Measurements from ENCODE around the gene RGL1.
"Not testable (repeated sequence)": the region's sequence is repeated elsewhere in the genome, so short reads cannot be mapped to it uniquely, and the experiment has no call there.

GRCh38 chr1:183762856-183763255 is 42.1 kb upstream of the RGL1 start:
- TF ChIP-seq, protein P1, sequence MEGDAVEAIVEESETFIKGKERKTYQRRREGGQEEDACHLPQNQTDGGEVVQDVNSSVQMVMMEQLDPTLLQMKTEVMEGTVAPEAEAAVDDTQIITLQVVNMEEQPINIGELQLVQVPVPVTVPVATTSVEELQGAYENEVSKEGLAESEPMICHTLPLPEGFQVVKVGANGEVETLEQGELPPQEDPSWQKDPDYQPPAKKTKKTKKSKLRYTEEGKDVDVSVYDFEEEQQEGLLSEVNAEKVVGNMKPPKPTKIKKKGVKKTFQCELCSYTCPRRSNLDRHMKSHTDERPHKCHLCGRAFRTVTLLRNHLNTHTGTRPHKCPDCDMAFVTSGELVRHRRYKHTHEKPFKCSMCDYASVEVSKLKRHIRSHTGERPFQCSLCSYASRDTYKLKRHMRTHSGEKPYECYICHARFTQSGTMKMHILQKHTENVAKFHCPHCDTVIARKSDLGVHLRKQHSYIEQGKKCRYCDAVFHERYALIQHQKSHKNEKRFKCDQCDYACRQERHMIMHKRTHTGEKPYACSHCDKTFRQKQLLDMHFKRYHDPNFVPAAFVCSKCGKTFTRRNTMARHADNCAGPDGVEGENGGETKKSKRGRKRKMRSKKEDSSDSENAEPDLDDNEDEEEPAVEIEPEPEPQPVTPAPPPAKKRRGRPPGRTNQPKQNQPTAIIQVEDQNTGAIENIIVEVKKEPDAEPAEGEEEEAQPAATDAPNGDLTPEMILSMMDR (IDR thresholded peaks at IDR 0.05) = not testable (repeated sequence)
- not testable (repeated sequence) for TF ChIP-seq POLR2A (IDR thresholded peaks at IDR 0.05)
